GM19328 (cell line): ENCODE data around the gene TTYH2.
"Not testable (repeated sequence)": the region's sequence is repeated elsewhere in the genome, so short reads cannot be mapped to it uniquely, and the experiment has no call there.

Source experiments
- ATAC-seq: cut with Tn5 transposase; IDR thresholded peaks from one replicate; pipeline ENCODE4 v1.9.1; 2021; ENCODE audit warnings: mild to moderate bottlenecking, moderate library complexity; ENCODE audit not compliant: unreplicated experiment

Gene TTYH2

DNA sequence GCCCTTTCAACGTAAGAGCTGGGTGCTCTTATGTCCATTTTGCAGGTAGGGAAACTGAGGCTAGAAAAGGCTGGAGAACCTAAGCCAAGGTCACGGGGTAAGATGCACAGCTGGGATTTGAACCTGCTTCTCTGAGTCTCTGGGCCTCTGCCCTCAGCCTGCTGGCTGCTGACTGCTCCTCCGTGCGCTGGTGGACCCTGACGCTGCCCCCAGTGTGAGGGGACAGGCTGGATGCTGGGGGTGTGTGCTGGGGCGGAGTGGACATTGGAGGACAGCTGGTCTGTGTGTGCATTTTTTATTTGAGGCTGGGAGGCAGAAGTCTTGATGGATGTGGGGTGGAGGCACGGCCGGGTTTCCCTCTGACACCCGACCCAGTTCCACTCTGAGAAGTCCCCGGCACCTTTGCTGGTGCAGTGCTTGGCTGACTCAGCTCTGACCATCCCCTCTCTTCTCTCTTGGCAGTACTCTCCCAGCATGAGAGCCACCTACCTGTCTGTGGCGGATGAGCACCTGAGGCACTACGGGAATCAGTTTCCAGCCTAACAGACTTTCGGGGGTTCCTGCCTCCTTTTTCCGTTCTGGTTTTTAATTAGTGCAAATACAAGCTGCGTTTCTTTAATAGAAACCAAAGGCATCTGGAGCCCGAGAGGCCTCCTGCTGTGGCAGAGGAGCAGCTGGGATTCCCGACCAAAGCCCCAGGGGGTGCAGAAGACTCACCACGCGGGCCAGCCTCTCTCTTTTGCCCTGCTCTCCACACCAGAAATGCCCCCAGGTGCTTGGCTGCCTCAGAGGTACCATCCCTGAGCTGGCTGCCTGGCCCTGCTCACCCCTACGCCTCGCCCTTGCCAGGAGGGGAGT, 46.5 kb downstream of the TTYH2 start:
- ATAC-seq = no peak

DNA sequence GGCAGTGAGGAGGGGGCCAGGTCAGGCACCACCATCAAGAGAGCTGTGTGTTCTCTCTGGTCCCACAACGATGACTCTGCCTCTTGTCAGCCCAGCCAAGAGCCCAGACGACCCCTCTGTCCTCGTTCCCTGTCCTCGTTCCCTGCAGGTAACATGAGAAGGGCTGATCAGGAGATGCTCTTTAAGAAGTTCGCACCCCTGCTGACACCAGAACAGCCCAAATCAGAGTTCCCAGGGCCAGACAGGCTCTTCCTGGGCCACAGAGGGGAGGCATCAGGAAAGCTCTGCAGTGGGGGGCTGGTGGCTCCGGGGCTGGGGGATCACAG, 47.1 kb downstream of the TTYH2 start:
- no peak for ATAC-seq

DNA sequence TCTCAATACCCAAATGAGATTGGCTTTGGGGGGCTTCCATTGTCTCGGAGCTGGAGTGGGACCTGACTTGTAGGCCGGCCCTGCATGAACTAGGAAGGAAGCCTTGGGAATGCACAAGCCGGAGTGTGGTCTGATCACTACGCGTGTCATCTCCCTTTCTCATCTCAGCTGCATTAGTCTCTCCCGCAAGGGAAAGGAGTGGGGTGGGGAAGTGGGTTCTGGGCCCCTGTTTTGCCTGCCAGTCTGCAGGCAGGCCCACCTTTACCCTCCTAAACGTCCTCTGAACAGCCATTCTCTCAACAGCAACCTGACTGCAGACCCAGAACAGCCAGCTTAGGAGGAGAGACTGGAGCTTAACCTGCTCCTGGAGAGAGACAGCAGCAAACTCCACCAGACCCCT, 49.2 kb downstream of the TTYH2 start:
- ATAC-seq = no peak

DNA sequence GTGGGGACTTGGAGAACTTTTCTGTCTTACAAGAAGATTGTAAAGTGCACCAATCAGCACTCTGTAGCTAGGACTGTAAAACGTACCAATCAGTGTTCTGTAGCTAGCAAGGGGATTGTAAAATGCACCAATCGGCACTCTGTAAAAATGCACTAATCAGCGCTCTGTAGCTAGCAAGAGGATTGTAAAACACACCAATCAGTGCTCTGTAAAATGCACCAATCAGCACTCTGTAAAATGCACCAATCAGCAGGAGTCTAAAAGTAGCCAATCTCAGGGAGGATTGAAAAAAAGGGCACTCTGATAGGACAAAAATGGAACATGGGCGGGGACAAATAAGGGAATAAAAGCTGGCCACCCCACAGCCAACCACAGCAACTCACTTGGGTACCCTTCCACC, 53.7 kb downstream of the TTYH2 start:
- not testable (repeated sequence) for ATAC-seq

DNA sequence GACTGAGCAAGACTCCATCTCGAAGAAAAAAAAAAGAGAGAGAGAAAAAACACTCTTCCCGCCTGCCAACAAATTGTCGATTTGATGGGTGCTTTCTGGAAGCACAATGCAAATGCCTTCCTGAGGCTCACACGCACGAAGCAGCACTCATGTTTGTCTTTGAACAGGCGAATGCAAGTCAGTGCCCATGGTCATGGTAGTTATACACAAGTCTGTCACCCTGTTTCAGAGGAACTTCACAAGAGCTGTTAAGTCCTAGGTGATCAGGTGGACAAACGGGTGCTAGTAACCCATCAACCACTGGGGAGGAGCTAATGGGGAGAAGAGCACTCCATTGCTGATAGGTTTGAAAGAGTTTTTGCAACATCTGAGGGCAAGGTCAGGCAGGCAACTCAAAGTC, 54.2 kb downstream of the TTYH2 start:
- ATAC-seq = no peak

DNA sequence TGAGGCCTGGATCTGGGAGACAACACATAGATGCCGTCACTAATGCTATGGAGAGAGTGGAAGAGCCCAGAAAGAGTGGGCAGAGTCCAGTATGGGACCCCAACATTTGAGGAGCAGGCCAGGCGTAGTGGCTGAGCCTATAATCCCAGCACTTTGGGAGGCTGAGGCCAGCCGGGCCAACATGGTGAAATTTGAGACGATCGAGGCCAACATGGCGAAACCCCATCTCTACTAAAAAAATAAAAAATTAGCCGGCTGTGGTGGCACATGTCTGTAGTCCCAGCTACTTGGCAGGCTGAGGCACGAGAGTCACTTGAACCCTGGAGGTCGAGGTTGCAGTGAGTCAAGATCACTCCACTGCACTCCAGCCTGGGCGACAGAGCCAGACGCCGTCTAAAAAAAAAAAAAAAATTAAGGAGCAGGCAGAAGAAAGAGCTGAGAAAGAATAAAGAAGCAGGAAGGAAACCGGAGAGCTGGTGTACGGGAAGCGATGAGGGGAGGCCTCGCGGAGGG, 54.7 kb downstream of the TTYH2 start:
- ATAC-seq = no peak

DNA sequence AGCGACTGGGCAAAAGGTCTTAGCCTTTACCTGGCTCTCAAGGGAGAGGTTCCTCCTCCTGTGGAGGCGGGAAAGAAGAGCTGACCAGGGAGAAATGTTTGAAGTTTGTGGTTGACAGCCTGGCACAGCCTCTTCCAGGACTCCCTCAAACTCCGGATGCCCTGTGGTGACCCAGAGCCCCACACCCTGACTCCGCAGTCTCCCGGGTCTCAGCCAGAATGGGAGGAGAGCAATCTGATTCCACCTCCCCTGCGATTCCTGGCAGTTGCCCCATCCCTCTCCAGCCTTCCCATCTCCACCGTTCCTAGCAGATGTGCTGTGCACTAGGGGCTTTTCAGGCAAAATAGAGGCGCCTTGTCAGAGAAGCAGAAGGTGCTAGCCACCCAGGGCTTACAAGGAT, 55.2 kb downstream of the TTYH2 start:
- ATAC-seq = no peak

DNA sequence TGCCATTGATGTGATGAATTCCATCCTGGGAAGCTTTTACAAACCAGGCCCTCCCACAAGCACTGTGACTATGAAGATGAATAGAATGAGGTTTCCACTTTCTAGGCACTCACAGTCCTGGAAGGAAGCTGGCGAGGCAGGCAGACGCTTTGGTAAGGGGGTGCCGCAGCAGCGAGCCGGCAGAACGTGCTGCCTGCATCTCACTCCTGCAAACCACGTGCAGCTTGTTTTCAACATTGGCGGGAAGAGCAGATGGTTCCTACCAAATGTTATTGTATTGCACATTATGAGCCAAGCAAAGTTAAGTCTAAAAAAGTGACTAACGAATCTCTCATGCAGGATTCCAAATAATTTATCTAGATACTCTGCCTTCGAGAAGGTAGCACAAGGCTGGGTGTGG, 57.0 kb downstream of the TTYH2 start:
- ATAC-seq = no peak

DNA sequence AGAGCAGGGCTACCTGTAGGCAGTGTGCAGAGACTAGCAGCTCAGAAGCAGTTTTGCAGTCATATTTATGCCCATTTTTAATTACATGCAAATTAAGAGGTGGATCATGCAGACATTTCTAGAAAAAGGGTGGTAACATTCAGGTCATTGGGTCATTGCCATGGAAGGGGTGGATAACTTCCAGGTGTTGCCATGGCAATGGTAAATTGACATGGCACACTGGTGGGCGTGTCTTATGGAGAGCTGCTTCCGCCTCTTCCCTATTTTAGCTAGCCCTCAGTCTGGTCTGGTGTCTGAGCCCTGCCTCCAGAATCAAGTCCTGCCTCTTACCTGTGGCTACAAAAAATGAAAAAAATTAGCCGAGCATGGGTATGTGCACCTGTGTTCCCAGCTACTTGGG, 57.9 kb downstream of the TTYH2 start:
- ATAC-seq = no peak

DNA sequence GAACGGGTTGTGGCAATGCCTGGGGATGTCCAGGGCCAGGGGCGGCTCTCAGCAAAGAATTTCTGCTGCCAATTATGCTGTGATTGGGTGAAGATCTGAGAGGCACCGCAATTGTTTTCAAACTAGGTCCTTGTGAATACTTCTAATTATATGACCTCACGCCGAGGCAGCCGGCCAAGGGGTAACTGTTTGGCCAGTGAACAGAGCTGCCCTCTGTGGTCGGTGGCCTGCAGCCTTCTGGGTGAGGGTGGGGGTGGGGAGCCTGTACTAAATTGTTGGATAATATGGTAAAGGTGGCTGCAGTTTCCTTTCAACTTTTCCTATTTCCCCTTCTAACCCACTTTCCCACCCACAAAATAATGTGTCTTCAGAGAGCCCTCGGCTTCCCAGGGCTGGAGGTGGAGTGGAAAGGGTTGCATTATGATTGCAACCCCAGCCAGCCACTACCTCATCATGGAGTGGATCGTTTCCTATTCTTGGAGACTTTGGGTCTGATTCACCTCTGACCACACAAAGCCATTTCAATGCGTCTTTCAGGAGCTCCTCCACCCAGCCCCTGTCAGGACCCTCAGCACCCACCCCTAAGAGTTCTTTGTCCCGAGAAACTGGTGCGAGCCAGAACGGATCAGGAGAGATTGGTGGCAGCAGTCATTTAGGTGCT, 58.7 kb downstream of the TTYH2 start:
- ATAC-seq = no peak

DNA sequence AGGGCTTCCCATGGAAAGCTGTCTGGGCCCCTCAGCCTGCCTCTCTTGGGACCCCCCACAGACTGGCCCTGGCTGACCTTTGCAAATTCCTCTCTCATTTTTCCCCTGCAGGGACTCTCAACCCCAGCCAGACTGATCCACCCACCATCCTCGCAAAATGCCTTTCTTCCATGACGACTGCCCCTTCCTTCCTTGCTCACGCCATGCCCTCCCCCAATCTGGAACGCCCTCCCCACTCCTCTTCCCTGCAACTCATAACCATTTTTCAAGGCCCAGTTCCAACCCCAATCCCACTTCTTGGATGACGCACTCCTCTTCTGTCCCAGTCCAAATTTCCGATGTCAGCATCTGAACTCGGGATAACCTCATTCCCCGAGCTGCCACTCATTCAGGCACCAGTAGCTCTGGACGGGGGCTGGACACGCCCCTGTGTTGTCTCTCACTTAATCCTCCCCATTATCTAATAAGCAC, 59.4 kb downstream of the TTYH2 start:
- no peak for ATAC-seq

DNA sequence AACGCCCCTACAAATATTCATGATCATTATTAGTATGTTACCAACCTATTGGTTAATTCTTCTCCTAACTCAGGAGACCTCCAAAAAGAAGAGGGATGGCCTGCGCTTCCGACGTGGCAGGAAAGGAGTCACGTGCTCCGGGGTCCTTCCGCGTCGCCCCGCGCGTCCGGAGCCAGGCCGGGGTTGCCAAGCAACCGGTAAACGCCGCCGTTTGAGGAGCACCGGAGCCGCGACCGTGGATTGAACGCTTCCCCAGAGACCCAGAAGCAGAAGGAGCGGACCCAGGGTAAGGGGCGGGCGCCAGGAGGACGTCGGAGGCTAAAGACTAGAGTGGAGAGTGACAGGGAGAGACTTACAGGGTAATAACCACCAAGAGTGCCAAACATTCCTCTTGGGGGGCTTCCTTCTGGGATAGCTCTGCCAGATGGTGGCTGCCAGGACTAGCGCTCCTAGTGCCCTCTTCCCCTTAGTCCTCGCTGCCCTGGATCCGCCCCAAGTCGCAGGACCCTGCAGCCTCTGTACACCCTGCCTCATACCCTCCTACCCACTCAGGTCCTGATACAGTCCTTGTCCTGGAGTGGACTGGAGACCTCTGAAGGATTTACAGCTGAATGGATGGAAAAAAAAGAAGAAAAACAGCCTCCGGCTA, 60.8 kb downstream of the TTYH2 start, which contains the start of gene DNAI2:
Gene DNAI2 (plus strand): TSS at position 175 of the 649 bp plus-strand sequence. CDS start 7,584 bp downstream, outside the sequence.
- no peak for ATAC-seq

DNA sequence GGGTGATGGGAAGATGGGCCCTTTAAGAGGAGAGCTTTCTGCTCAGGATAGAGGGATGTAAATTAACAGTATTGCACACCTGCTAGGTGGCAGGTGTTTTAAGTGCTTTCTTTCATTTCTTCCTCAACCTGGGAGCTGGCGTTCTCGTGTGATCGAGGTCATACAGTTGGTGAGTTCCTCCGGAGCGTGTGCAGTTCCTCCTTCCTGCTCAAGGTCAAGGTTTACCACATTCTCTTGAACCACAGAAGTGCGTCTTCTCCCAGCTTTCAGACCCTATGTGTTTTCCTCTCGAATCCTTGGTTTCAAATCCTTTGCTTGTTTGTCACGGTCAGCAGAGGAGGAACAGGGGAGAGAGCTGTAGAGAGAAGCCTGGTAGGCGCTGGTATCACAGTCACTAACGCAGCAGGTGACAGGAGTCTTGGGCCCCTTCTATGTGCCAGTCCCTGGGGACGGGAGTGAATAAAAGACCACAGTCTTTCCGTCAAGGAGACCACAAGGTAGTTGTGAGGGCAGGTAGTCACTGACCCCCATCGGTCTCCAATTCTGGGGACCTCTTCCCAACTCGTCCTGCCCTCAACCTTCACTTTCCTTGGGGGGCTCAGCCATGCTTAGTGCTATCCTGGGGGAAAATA, 61.5 kb downstream of the TTYH2 start:
- no peak for ATAC-seq

DNA sequence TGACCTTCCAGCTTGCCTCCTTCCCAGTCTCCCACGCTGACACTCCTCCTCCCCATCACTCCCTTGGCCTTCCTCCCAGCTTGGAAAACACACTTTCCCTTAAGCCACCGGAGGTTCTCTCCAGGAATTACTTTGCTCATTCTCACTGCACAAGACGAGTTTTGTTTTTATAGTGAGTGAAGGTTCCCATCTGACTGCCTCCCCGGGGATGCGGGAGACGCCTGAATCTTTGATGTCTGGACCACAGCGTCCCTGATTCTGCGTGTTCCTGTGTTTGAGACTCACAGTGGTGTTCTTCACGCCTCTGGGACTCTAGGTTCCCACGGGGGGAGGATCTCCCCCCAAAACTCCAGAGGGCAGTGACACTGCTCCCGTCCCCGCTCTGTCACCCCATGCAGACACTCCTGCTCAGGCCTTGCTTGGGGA, 62.7 kb downstream of the TTYH2 start:
- no peak for ATAC-seq

DNA sequence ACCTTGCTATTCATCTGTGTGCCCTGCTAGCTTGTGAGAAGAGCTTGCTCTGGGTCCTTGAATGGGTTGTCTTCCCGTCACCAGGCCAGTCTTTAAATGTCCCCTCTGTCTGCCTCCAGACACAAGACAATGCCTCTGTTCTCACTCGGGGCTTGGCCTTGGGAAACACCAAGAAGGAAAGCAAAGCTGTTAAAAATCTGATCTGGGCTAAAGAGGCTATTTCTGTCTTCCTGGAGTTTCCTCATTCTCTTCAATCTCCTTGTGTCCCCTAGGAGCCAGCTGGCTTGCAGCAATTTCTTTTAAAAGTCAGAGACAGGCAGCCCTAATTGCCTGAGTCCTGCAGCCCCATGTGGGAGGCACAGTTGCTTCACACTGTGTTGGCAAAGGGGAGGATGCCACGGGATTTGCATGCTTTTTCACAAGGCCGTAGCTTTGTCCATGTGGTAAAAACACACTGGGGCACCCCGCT, 63.2 kb downstream of the TTYH2 start:
- no peak for ATAC-seq

DNA sequence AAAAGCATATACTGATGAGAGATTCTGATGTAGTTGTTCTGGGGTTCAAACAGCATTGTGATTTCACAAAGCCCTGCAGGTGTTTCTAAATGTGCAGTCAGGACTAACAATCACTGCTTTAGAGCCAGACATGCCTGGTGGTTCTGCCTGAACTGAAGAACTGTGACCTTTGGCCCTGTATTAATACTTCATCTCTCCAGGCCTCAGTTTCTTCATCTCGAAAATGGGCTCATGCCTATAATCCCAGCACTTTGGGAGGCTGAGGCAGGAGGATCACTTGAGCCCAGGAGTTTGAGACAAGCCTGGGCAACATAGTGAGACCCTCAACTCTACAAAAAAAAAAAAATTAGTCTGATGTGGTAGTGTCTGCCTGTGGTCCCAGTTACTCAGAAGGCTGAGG, 64.6 kb downstream of the TTYH2 start:
- ATAC-seq = no peak

DNA sequence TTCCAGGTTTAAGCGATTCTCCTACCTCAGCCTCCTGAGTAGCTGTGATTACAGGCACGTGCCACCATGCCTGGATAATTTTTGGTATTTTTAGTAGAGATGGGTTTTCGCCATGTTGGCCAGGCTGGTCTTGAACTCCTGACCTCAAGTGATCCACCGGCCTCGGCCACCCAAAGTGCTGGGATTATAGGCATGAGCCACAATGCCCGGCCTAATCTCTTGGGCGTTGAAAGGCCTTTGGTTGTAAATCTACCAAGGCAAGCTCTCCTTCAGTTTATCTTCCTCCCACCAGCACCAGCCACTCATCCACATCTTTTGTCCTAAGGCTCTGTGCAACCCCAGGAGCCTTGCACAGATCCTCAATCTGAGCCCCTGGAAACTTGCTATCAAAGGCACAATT, 66.2 kb downstream of the TTYH2 start:
- not testable (repeated sequence) for ATAC-seq

DNA sequence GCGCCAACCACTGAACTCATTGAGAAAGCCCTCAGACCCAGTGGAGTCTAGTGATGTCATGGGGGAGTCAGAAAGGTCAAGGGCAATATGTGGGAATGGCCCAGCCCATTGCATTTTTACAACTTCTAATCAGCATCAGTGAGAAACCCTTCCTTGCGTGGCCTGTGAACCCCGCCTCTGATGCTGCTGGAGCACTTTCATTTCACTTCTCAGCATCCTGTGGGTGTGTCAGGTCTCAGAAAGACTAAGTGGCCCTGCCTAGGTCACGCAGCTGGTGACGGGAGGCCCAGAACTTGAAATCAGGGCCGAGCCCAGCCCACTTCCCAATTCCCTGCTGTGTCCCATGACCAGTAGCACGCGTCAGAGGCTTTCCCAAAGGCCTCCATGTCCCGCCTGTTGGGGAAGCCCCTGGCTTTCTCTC, 66.7 kb downstream of the TTYH2 start:
- no peak for ATAC-seq

DNA sequence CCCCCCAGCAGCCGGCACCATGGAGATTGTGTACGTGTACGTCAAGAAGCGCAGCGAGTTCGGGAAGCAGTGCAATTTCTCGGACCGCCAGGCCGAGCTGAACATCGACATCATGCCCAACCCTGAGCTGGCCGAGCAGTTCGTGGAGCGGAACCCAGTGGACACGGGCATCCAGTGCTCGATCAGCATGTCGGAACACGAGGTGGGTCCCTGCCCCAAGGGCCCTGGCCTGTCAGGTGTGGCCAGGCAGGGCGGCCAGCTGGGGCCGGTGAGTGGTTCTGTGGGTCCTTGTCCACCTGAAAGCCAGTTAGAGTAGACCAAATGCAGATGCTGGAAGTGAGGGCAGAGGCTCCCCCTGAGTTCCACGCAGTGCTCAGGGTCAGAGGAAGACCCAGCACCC, 68.4 kb downstream of the TTYH2 start:
- ATAC-seq = no peak

DNA sequence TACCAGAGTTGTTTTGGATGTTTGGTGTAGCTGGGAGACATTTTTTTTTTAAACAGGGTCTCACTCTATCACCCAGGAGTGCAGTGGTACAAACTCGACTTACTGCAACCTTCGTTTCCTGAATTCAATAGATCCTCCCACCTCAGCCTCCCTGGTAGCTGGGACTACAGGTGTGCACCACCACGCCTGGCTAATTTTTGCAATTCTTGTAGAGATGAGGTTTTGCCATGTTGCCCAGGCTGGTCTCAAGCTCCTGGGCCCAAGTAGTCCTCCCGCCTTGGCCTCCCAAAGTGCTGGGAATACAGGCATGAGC, 68.9 kb downstream of the TTYH2 start:
- ATAC-seq = not testable (repeated sequence)
